ENCODE data around the gene PDS5A. TPM values are rescaled to one million over a fixed set of nuclear protein-coding genes. Genes with fewer than 3 reads are reported as not detected.

Gene PDS5A
- total and polyA plus RNA-seq, 2 donors (not counting 3 experiments of a cell fraction or from before 2014, with no cell fraction given), result 17.5 to 80.8 TPM

DNA sequence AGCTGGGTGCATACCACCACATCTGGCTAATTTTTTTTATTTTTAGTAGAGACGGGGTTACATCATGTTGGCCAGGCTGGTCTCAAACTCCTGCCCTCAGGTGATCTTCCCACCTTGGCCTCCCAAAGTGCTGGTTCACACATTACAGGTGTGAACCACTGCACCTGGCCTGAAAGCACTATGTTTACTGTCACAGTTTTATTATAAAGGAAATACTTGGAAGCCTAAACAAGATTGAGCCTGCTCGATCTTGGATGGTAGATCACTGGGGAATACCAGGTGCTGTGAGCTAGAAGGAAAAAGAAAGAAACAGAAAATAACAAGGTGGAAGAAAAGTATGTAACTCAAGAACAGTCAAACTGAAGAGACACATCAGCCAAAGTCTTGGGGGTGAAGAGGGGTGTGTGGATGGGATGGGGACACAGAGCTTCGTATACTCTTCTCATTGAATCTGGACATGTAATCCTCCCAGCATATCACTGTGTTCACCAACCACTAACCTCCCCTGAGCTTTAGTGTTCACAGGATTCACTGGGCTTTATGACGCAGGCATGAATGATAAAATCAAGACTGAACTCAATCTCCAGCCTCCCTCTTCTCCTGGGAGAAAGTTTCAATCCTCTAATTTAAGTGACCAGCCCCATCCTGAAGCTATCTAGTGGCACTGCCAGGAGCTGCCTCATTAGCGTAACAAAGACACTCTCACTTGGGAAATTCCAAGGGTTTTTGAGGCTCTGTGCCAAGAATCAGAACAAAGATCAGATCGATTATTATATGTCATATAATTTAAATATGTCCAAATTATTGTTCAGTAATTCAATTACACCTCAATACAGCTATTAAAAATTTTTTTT lies 40.9 kb downstream of the PDS5A start:
- Histone ChIP-seq H3K79me2 (ENCODE audit: control insufficient read depth, insufficient read depth, low read length) (peaks cover 93% of the 10 kb centered on the region), H3K4me3 (replicated peaks in 1 of 3; ENCODE audit: insufficient read depth in 1 of 3, low read depth in 1 of 3, low read length in 3 of 3) (no peak overlapping the region), H3K4me2 (ENCODE audit: insufficient read depth, low read length) (no peak overlapping the region), H3K9me1 (replicated peaks; ENCODE audit: control insufficient read depth, extremely low read depth, insufficient read depth, low read length) (no peaks in the 10 kb centered on the region), H3K27ac (ENCODE audit: insufficient read depth, low read depth, low read length) (no peak overlapping the region), H3K4me1 (ENCODE audit: control insufficient read depth, extremely low read depth, insufficient read depth, low read length) (peaks cover 12% of the 10 kb centered on the region), H3K9me3 (replicated peaks; ENCODE audit: control insufficient read depth, insufficient read depth, low read length) (no peaks in the 10 kb centered on the region), H2AFZ (ENCODE audit: low read depth, low read length) (no peak overlapping the region), H3K36me3 (ENCODE audit: control insufficient read depth in 2 of 2, extremely low read depth in 1 of 2, insufficient read depth in 2 of 2, low read length in 2 of 2) (no peaks in the 10 kb centered on the region), H3K27me3 (ENCODE audit: control insufficient read depth in 2 of 2, insufficient read depth in 2 of 2, low read length in 2 of 2) (no peaks in the 10 kb centered on the region), H4K20me1 (replicated peaks; ENCODE audit: control insufficient read depth, extremely low read depth, insufficient read depth, low read length) (no peaks in the 10 kb centered on the region), H3K9ac (replicated peaks; ENCODE audit: extremely low read depth, insufficient read depth, low read length) (no peak overlapping the region)
- intact Hi-C loops (cut with micrococcal nuclease) (no loop called here), dilution Hi-C loops (cut with MboI; ENCODE audit: extremely low pct_ligation_motif_present, low sequenced_read_pairs) (no loop called here)
- TF ChIP-seq JUN (IDR thresholded peaks at IDR 0.05; ENCODE audit: borderline replicate concordance, insufficient read depth, insufficient read length, low read depth), result no peak
- BruUV-seq (replicated peaks), result no TSS peak
- ChIA-PET CTCF (interaction anchor here (0.8 to 1.1 kb wide), 3 partner anchors 19 to 266 kb away, joined by 3 read pairs; no protein-coding TSS in a partner anchor), POLR2A (interaction anchor here (0.9 kb wide), 1 partner anchor 34 kb away, joined by 3 read pairs; no protein-coding TSS in a partner anchor)
- no peak for DNase-seq (ENCODE audit: low read depth, low spot score)
- FAIRE-seq, result no peak

DNA sequence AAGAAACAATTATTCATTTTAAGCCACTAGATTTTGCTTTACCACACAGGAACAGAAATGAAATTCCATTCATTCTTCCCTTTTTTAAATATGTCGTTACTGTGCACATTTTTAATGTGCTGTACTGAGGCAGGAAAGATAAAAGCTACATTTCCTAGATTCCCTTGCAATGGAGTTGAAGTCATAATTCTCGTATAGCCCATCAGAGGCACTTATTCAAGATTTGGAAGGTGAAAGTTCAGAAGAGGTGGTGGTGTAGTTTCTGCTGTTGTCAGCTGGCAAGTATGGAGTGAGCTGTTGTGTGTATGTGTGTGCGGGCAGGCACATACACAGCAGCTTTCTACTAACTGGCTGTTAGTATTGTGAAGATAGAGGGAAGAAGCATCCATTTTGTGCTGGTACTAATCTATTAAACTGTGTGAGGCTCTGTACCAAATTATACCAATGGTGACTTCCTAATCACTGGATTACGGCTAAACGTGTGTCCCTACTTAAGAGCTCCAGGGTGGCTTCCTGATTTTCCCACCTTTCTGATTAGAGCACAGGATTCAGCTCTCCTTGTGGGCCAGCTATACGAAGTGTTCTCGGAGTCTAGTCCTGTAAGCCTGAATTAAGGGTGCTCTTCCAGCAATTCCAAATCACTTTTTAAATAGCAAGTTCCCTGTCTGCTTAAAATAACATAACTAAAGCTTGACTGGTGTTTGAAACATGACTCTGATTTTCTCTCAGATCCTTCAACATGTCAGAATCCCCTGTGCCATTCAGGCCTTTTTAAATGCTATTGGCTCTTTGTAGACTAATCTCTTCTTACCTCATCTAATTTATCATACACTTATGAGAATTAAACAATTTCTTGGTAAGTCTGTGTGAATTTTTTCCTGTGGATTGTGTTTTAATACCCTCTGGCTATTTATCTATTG lies 43.8 kb downstream of the PDS5A start:
- CTCF ChIA-PET, result interaction anchor here (0.7 to 1.2 kb wide), 3 partner anchors 9 to 44 kb away, joined by 3 to 6 read pairs (median 3); no protein-coding TSS in a partner anchor
- TF ChIP-seq EZH2 (IDR thresholded peaks at IDR 0.05; ENCODE audit: borderline replicate concordance, low read depth, low read length, severe bottlenecking) (no peak), GATA2 (IDR thresholded peaks at IDR 0.05; ENCODE audit: insufficient read depth, insufficient read length, low read depth, low read length) (no peak), JUN (IDR thresholded peaks at IDR 0.05; ENCODE audit: borderline replicate concordance, insufficient read depth, insufficient read length, low read depth) (no peak), FOS (IDR thresholded peaks at IDR 0.05; ENCODE audit: borderline replicate concordance, insufficient read depth, low read length) (no peak), POLR2AphosphoS5 (IDR thresholded peaks at IDR 0.05; ENCODE audit: insufficient read depth, low read depth, low read length) (no peak), POLR2A (IDR thresholded peaks at IDR 0.05; ENCODE audit: low read depth, low read length) (no peak), MYC (IDR thresholded peaks at IDR 0.05; ENCODE audit: low read depth, low read length) (no peak)
- TF ChIP-seq, protein P1, sequence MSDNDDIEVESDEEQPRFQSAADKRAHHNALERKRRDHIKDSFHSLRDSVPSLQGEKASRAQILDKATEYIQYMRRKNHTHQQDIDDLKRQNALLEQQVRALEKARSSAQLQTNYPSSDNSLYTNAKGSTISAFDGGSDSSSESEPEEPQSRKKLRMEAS (IDR thresholded peaks at IDR 0.05; ENCODE audit: insufficient read depth, insufficient read length), result no peak
- TF ChIP-seq, protein P2, sequence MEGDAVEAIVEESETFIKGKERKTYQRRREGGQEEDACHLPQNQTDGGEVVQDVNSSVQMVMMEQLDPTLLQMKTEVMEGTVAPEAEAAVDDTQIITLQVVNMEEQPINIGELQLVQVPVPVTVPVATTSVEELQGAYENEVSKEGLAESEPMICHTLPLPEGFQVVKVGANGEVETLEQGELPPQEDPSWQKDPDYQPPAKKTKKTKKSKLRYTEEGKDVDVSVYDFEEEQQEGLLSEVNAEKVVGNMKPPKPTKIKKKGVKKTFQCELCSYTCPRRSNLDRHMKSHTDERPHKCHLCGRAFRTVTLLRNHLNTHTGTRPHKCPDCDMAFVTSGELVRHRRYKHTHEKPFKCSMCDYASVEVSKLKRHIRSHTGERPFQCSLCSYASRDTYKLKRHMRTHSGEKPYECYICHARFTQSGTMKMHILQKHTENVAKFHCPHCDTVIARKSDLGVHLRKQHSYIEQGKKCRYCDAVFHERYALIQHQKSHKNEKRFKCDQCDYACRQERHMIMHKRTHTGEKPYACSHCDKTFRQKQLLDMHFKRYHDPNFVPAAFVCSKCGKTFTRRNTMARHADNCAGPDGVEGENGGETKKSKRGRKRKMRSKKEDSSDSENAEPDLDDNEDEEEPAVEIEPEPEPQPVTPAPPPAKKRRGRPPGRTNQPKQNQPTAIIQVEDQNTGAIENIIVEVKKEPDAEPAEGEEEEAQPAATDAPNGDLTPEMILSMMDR (IDR thresholded peaks at IDR 0.05; ENCODE audit: extremely low read depth in 1 of 2, insufficient read depth in 1 of 2, low read depth in 1 of 2, low read length in 2 of 2), result no peak
- no peaks in the 10 kb centered on the region for H3K9me1 ChIP-seq (replicated peaks; ENCODE audit: control insufficient read depth, extremely low read depth, insufficient read depth, low read length)
- POLR2A ChIA-PET, result interaction anchor here (0.6 kb wide), 1 partner anchor 225 kb away, joined by 3 read pairs; no protein-coding TSS in a partner anchor
- no peaks in the 10 kb centered on the region for H3K36me3 ChIP-seq (ENCODE audit: control insufficient read depth in 2 of 2, extremely low read depth in 1 of 2, insufficient read depth in 2 of 2, low read length in 2 of 2)
- no peaks in the 10 kb centered on the region for H3K9me3 ChIP-seq (replicated peaks; ENCODE audit: control insufficient read depth, insufficient read depth, low read length)
- peaks cover 87% of the 10 kb centered on the region for H3K79me2 ChIP-seq (ENCODE audit: control insufficient read depth, insufficient read depth, low read length)
- H3K9ac ChIP-seq (replicated peaks; ENCODE audit: extremely low read depth, insufficient read depth, low read length), result no peak overlapping the region
- no TSS peak for BruUV-seq (replicated peaks)
- H4K20me1 ChIP-seq (replicated peaks; ENCODE audit: control insufficient read depth, extremely low read depth, insufficient read depth, low read length), result no peaks in the 10 kb centered on the region
- intact Hi-C loops (cut with micrococcal nuclease), result no loop called here
- no peak for FAIRE-seq
- H3K27me3 ChIP-seq (ENCODE audit: control insufficient read depth in 2 of 2, insufficient read depth in 2 of 2, low read length in 2 of 2), result no peaks in the 10 kb centered on the region
- dilution Hi-C loops (cut with MboI; ENCODE audit: extremely low pct_ligation_motif_present, low sequenced_read_pairs), result no loop called here
- H3K4me1 ChIP-seq (ENCODE audit: control insufficient read depth, extremely low read depth, insufficient read depth, low read length), result peaks cover 12% of the 10 kb centered on the region
- no peak overlapping the region for H3K4me3 ChIP-seq (replicated peaks in 1 of 3; ENCODE audit: insufficient read depth in 1 of 3, low read depth in 1 of 3, low read length in 3 of 3)
- no peak overlapping the region for H3K27ac ChIP-seq (ENCODE audit: insufficient read depth, low read depth, low read length)
- no peak overlapping the region for H2AFZ ChIP-seq (ENCODE audit: low read depth, low read length)
- DNase-seq (ENCODE audit: low read depth, low spot score), result peak; percentile 51
- peak overlapping the region; percentile 30 for H3K4me2 ChIP-seq (ENCODE audit: insufficient read depth, low read length)
